ENCODE results near the gene SDCCAG8.

The SDCCAG8 gene

GRCh38 chr1:243273506-243273905, 17.7 kb downstream of the SDCCAG8 start:
- TF ChIP-seq, protein P1, sequence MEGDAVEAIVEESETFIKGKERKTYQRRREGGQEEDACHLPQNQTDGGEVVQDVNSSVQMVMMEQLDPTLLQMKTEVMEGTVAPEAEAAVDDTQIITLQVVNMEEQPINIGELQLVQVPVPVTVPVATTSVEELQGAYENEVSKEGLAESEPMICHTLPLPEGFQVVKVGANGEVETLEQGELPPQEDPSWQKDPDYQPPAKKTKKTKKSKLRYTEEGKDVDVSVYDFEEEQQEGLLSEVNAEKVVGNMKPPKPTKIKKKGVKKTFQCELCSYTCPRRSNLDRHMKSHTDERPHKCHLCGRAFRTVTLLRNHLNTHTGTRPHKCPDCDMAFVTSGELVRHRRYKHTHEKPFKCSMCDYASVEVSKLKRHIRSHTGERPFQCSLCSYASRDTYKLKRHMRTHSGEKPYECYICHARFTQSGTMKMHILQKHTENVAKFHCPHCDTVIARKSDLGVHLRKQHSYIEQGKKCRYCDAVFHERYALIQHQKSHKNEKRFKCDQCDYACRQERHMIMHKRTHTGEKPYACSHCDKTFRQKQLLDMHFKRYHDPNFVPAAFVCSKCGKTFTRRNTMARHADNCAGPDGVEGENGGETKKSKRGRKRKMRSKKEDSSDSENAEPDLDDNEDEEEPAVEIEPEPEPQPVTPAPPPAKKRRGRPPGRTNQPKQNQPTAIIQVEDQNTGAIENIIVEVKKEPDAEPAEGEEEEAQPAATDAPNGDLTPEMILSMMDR (IDR thresholded peaks at IDR 0.05; ENCODE audit: control insufficient read depth, insufficient read depth, low read depth, low read length, missing control alignments): no peak
- no peak for DNase-seq (ENCODE audit: low read depth)
- H3K4me3 ChIP-seq (ENCODE audit: control insufficient read depth, low read depth, low read length): no peak overlapping the region

GRCh38 chr1:243273945-243274344, 18.1 kb downstream of the SDCCAG8 start:
- TF ChIP-seq, protein P1 (IDR thresholded peaks at IDR 0.05; ENCODE audit: control insufficient read depth, insufficient read depth, low read depth, low read length, missing control alignments): no peak
- no peak for DNase-seq (ENCODE audit: low read depth)
- H3K4me3 ChIP-seq (ENCODE audit: control insufficient read depth, low read depth, low read length): no peak overlapping the region

- TF ChIP-seq, protein P1 (IDR thresholded peaks at IDR 0.05; ENCODE audit: control insufficient read depth, insufficient read depth, low read depth, low read length, missing control alignments): no peak
- H3K4me3 ChIP-seq (ENCODE audit: control insufficient read depth, low read depth, low read length): no peak overlapping the region
These were observed 19.5 kb downstream of the SDCCAG8 start for GRCh38 chr1:243275316-243275715.

GRCh38 chr1:243280571-243281129, 24.8 kb downstream of the SDCCAG8 start:
- TF ChIP-seq, protein P1 (IDR thresholded peaks at IDR 0.05; ENCODE audit: control insufficient read depth, insufficient read depth, low read depth, low read length, missing control alignments): no peak
- H3K4me3 ChIP-seq (ENCODE audit: control insufficient read depth, low read depth, low read length): no peak overlapping the region
- no peak for DNase-seq (ENCODE audit: low read depth)

More at GRCh38 chr1:243275316-243275715, 19.5 kb downstream of the SDCCAG8 start:
- DNase-seq (ENCODE audit: low read depth): no peak

GRCh38 chr1:243281672-243282071, 25.8 kb downstream of the SDCCAG8 start:
- no peak for DNase-seq (ENCODE audit: low read depth)
- H3K4me3 ChIP-seq (ENCODE audit: control insufficient read depth, low read depth, low read length): no peak overlapping the region
- TF ChIP-seq, protein P1 (IDR thresholded peaks at IDR 0.05; ENCODE audit: control insufficient read depth, insufficient read depth, low read depth, low read length, missing control alignments): no peak

DNA sequence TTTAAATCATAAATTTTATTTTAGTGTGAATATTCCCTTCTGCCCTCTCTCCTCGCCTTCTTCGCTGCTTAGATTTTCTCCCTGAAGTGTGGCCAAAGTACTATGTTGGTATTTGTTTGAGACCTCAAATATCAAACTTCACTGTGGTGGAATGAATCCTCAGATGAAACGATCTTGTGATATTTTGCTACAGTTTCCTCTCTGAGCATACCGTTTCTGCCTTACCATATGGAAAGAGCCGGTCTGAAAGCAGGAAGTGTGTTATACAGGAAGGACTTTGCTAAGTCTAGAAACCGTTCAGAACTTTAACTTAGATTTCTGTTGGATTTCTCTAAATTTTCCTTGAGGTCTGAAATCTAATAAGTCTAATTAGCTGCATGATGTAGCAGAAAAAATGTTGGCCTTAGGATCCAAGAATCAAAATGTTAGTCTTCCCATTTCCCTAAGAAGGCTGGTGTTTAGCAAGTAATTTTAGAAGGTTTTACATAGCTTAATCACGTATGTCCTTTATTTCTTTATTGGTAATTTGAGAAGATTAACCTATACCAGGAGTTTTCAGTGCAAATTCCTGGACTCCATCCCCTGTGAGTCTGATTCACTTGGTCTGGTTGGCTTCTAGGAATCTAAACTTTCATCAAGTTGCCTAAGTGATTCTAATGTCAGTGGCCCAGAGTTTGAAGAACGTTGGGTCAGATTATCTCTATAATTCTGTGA, 30.7 kb downstream of the SDCCAG8 start:
- TF ChIP-seq, protein P1 (IDR thresholded peaks at IDR 0.05; ENCODE audit: control insufficient read depth, insufficient read depth, low read depth, low read length, missing control alignments): no peak

More for the DNA sequence above, 30.7 kb downstream of the SDCCAG8 start:
- DNase-seq (ENCODE audit: low read depth): no peak
- H3K4me3 ChIP-seq (ENCODE audit: control insufficient read depth, low read depth, low read length): no peak overlapping the region
